K562 (cell line): Measurements from ENCODE around the gene ATP1A2. TPM values are rescaled to one million over a fixed set of nuclear protein-coding genes. Genes with fewer than 3 reads are reported as not detected.
A peak's percentile ranks its signal among the peaks of the same experiment; 100 is the strongest.

Experiments used
- ATAC-seq: fragments of 200-7000 bp; cut with Tn5 transposase; 3 replicates; pipeline ENCODE4 v1.9.1; 2020; ENCODE audit warnings: moderate library complexity
- BruUV-seq: library from RNA; stranded (reverse); fragments of 400-500 nt; replicated peaks from 2 replicates; lab custom pipeline; 2021; lab: Mats Ljungman, UMichigan
- CTCF ChIA-PET: fragments of 300-600 bp; formaldehyde crosslinking; extraction: SDS; loops from one replicate; lab custom pipeline; 2021; ENCODE audit warnings: low intra/inter-chr PET ratio; lab: Yijun Ruan, JAX
- POLR2A ChIA-PET: fragments of 300-600, 350-650 bp; sonication (Branson Sonifier 250); formaldehyde crosslinking; extraction: SDS; loops from one replicate; lab custom pipeline; 2021; ENCODE audit warnings: antibody characterized with exemption, inconsistent platforms; lab: Yijun Ruan, JAX
- DNase-seq, 4 experiments: peaks; one replicate each; pipeline versions ENCODE4 v3.0.0 to v3.0.0-alpha.2; 2011 to 2018; ENCODE audit warnings: low spot score in 3 of 4, mixed read lengths in 3 of 4; ENCODE audit errors: extremely low read depth in 1 of 4
- FAIRE-seq: peaks from 2 replicates; lab custom pipeline; 2011; peaks lifted over from hg19 to GRCh38; lab: Jason Lieb, UNC
- H2AFZ ChIP-seq: 2 replicates; pipeline ENCODE4 v1.6.0; 2011; ENCODE audit warnings: low read depth, low read length, control low read depth, inconsistent platforms
- H3K27ac ChIP-seq: fragments of 200-600 bp; 3 replicates; pipeline ENCODE4 v1.8.0; 2011; ENCODE audit warnings: low read depth, mild to moderate bottlenecking, control low read depth, inconsistent platforms, low read length, moderate library complexity, mixed read lengths; ENCODE audit errors: extremely low read depth
- H3K27me3 ChIP-seq, 2 experiments: fragments of 300-600 bp in 1 of 2; 2 replicates in 1 of 2; 3 replicates in 1 of 2; pipeline versions ENCODE4 v1.6.0 to v1.8.0; 2011; ENCODE audit warnings: inconsistent platforms in 2 of 2, low read length in 2 of 2, mild to moderate bottlenecking in 1 of 2, mixed read lengths in 1 of 2, moderate library complexity in 1 of 2; ENCODE audit not compliant: control insufficient read depth in 2 of 2, insufficient read depth in 2 of 2
- H3K36me3 ChIP-seq: fragments of 300-600 bp; 3 replicates; pipeline ENCODE4 v1.8.0; 2011; ENCODE audit warnings: mild to moderate bottlenecking, low read length, inconsistent platforms; ENCODE audit not compliant: control insufficient read depth, insufficient read depth
- H3K4me1 ChIP-seq, 2 experiments: fragments of 200-600 bp in 1 of 2; replicated peaks in 1 of 2; 2 replicates in 1 of 2; 3 replicates in 1 of 2; pipeline versions ENCODE4 v1.5.1 to v1.8.0; 2011; ENCODE audit warnings: inconsistent platforms in 2 of 2, low read length in 2 of 2, mild to moderate bottlenecking in 1 of 2, mixed read lengths in 1 of 2, moderate library complexity in 1 of 2; ENCODE audit not compliant: control insufficient read depth in 2 of 2, insufficient read depth in 2 of 2
- H3K4me2 ChIP-seq: 2 replicates; pipeline ENCODE4 v1.6.1; 2011; ENCODE audit warnings: low read length, control low read depth, inconsistent platforms, mixed read lengths; ENCODE audit not compliant: insufficient read depth
- H3K4me3 ChIP-seq: fragments of 200-600 bp; sonication (generic), shearing (Covaris generic); 2 replicates; pipeline ENCODE4 v1.5.1; 2016; ENCODE audit warnings: control low read depth, inconsistent platforms
- H3K79me2 ChIP-seq: fragments of 200-600 bp; 3 replicates; pipeline ENCODE4 v1.8.0; 2011; ENCODE audit warnings: low read length, inconsistent platforms; ENCODE audit not compliant: control insufficient read depth, insufficient read depth
- H3K9ac ChIP-seq, 2 experiments: 2 replicates each; pipeline versions ENCODE4 v1.6.0 to v1.6.1; 2011; ENCODE audit warnings: low read depth in 2 of 2, low read length in 2 of 2, control low read depth in 1 of 2, inconsistent platforms in 1 of 2, mild to moderate bottlenecking in 1 of 2, mixed read lengths in 1 of 2; ENCODE audit not compliant: insufficient read depth in 1 of 2
- H3K9me1 ChIP-seq: one replicate; pipeline ENCODE4 v1.6.0; 2011; ENCODE audit warnings: inconsistent platforms, mild to moderate bottlenecking, low read length, moderate library complexity; ENCODE audit not compliant: control insufficient read depth, insufficient read depth
- H3K9me3 ChIP-seq: replicated peaks from 2 replicates; pipeline ENCODE4 v1.5.1; 2011; ENCODE audit warnings: low read depth, low read length, inconsistent platforms; ENCODE audit not compliant: control insufficient read depth, insufficient read depth
- H4K20me1 ChIP-seq: replicated peaks from 2 replicates; pipeline ENCODE4 v1.6.1; 2011; ENCODE audit warnings: low read length, inconsistent platforms, mixed read lengths; ENCODE audit not compliant: control insufficient read depth, insufficient read depth
- CBFA2T2 ChIP-seq: fragments of 450-650 bp; conservative IDR thresholded peaks from 2 replicates; pipeline ENCODE4 v1.6.1; 2017; ENCODE audit warnings: mild to moderate bottlenecking
- CREB1 ChIP-seq, 2 experiments: sonication (generic) in 1 of 2; formaldehyde crosslinking in 1 of 2; IDR thresholded peaks; 2 replicates each; pipeline versions ENCODE4 v1.6.1 to v1.8.0; 2012 to 2022; ENCODE audit warnings: inconsistent platforms in 1 of 2, mild to moderate bottlenecking in 1 of 2, missing genetic modification reagents in 1 of 2, moderate library complexity in 1 of 2
- FOXJ2 ChIP-seq: fragments of 200-800 bp; sonication (Bioruptor generic); IDR thresholded peaks from 2 replicates; pipeline ENCODE4 v1.6.1; 2016; ENCODE audit warnings: missing genetic modification characterization, missing compliant biosample characterization
- RAD51 ChIP-seq: fragments of 450-650 bp; IDR thresholded peaks from 2 replicates; pipeline ENCODE4 v1.7.1; 2016; ENCODE audit warnings: low read depth, mild to moderate bottlenecking, borderline replicate concordance
- RFX1 ChIP-seq: fragments of 450-650 bp; IDR thresholded peaks from 2 replicates; pipeline ENCODE4 v1.6.1; 2016; ENCODE audit warnings: mild to moderate bottlenecking, moderate library complexity
- ZHX1 ChIP-seq: fragments of 150-350 bp; conservative IDR thresholded peaks from 2 replicates; pipeline ENCODE4 v1.6.1; 2014; ENCODE audit warnings: low read length
- WGBS: fragments of 100-300 bp; shearing (Covaris generic); methylation state at CpG from one replicate; pipeline ENCODE4 v1.1.6; 2016; ENCODE audit warnings: low coverage, mixed read lengths; ENCODE audit not compliant: insufficient coverage; ENCODE audit errors: missing lambda C conversion rate; 5-methylcytosine and 5-hydroxymethylcytosine counted together
- in situ Hi-C: fragments of 300-500 bp; cut with MboI; formaldehyde crosslinking; loops from 4 replicates; pipeline ENCODE4 v1.15.0; 2018; ENCODE audit warnings: inconsistent platforms, mixed read lengths
- intact Hi-C: fragments of 100-400 bp; cut with micrococcal nuclease; formaldehyde crosslinking; loops from 2 replicates; pipeline ENCODE4 v1.14.2; 2022
- polyA plus RNA-seq, 8 experiments: library from polyadenylated mRNA; depleted of rRNA in 4 of 8; stranded (reverse) in 5 of 8; unstranded in 3 of 8; fragments of >200 nt; fragmentation: Nextera tagmentation in 2 of 8; fragmentation: Illumina TruSeq in 1 of 8; extraction: Ambion mirVana in 2 of 8; extraction: Trizol in 1 of 8; gene quantifications; 2 replicates each; pipeline versions ENCODE4 v1.2.1 to v1.2.3, GENCODE V29; 2011 to 2014; ENCODE audit warnings: inconsistent platforms in 1 of 8, missing spikeins in 1 of 8
- total RNA-seq, 7 experiments: library from RNA; depleted of rRNA in 6 of 7; stranded (reverse); fragments of >200 nt in 6 of 7; fragmentation: Illumina TruSeq in 2 of 7; extraction: Trizol in 2 of 7; gene quantifications; 2 replicates each; pipeline versions ENCODE4 v1.2.1 to v1.2.3, GENCODE V29; 2011 to 2021; ENCODE audit warnings: low replicate concordance in 1 of 7
- TF ChIP-seq, protein P1 (sequence below): fragments of 450-650 bp; formaldehyde crosslinking; IDR thresholded peaks from 2 replicates; pipeline ENCODE4 v1.4.0; 2020; ENCODE audit warnings: mild to moderate bottlenecking, mixed read lengths

ATP1A2 gene
- total and polyA plus RNA-seq, 9 of the 15 experiments (the other 6 are each of a cell fraction or from before 2014, with no cell fraction given): 0.04 to 0.11 (median 0.09) TPM; not detected in 6

DNA sequence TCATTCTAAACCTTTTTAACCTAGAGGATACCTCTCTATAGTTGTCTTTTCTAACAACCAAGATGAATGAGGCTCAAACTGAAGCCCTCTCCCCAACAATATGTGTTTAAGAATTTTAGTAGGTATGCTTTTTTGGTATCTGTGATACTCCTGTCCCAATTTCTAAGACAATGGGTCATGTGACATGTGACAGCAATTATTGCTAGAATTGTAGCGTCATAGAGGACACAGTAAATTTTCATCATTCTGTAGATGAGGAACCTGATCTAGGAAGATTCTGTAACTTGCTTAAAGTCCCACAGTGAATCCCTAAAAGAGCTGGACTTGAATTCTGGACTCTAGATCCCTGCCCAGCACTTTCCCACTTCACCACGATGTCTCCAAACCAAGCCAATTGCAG lies 63.2 kb downstream of the ATP1A2 start:
- BruUV-seq: no TSS peak
- no peak overlapping the region for H3K4me2 ChIP-seq
- FAIRE-seq (no peak), DNase-seq (no peak), ATAC-seq (no peak)
- H3K4me3 ChIP-seq: no peak overlapping the region
- no peaks in the 10 kb centered on the region for H3K79me2 ChIP-seq
- H2AFZ ChIP-seq: no peak overlapping the region
- WGBS: 3% methylated on average over 2 of the region's 2 CpGs
- no peaks in the 10 kb centered on the region for H3K9me3 ChIP-seq
- H3K9ac ChIP-seq: no peak overlapping the region
- in situ Hi-C loops (no loop called here), intact Hi-C loops (no loop called here)
- H4K20me1 ChIP-seq: no peaks in the 10 kb centered on the region
- H3K4me1 ChIP-seq: no peaks in the 10 kb centered on the region
- ChIA-PET CTCF (no interaction called here), POLR2A (interaction anchor here (0.6 kb wide), 1 partner anchor 78 kb away, joined by 3 read pairs; no protein-coding TSS in a partner anchor)
- H3K27me3 ChIP-seq: peaks cover 45 to 56% of the 10 kb centered on the region in 2 experiments
- no peaks in the 10 kb centered on the region for H3K36me3 ChIP-seq
- no peak overlapping the region for H3K27ac ChIP-seq
- peak; percentile 21; the same call in 1 of the 2 replicates for TF ChIP-seq RAD51
- TF ChIP-seq, protein P1, sequence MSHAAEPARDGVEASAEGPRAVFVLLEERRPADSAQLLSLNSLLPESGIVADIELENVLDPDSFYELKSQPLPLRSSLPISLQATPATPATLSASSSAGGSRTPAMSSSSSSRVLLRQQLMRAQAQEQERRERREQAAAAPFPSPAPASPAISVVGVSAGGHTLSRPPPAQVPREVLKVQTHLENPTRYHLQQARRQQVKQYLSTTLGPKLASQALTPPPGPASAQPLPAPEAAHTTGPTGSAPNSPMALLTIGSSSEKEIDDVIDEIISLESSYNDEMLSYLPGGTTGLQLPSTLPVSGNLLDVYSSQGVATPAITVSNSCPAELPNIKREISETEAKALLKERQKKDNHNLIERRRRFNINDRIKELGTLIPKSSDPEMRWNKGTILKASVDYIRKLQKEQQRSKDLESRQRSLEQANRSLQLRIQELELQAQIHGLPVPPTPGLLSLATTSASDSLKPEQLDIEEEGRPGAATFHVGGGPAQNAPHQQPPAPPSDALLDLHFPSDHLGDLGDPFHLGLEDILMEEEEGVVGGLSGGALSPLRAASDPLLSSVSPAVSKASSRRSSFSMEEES (CRISPR knock-in tag): peak; percentile 87
- no peak for TF ChIP-seq CREB1 (IDR thresholded peaks at IDR 0.05)
- TF ChIP-seq CREB1 (CRISPR knock-in tag; IDR thresholded peaks at IDR 0.05): no peak
- H3K9me1 ChIP-seq: no peaks in the 10 kb centered on the region

DNA sequence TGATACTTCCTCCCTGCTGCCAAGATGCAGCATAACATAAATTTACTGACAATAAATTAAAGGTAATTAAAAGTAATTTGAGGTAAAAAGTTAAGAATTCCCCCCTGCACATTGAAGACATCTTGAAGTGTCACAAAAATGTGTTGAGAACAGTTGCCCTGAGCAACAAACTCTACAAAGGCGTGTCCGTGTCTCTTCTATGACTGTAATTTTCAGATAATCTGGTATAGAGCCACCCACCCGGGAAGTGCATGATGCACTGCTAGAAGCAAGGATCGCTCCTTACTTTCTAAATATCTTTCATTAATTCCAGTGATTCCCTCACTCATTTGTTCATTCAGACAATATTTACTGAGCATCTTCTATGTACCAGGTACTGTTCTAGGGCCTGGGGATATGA lies 63.8 kb downstream of the ATP1A2 start:
- Histone ChIP-seq H4K20me1 (no peaks in the 10 kb centered on the region), H3K4me2 (no peak overlapping the region), H3K4me3 (no peak overlapping the region), H3K79me2 (no peaks in the 10 kb centered on the region), H3K4me1 (no peaks in the 10 kb centered on the region), H3K9me1 (no peaks in the 10 kb centered on the region), H2AFZ (no peak overlapping the region), H3K27ac (no peak overlapping the region), H3K27me3 (peaks cover 39 to 50% of the 10 kb centered on the region in 2 experiments), H3K36me3 (no peaks in the 10 kb centered on the region), H3K9ac (no peak overlapping the region), H3K9me3 (no peaks in the 10 kb centered on the region)
- FAIRE-seq: no peak
- POLR2A ChIA-PET: interaction anchor here (0.6 kb wide), 1 partner anchor 78 kb away, joined by 3 read pairs; no protein-coding TSS in a partner anchor
- WGBS: 0% methylated on average over 4 of the region's 4 CpGs
- DNase-seq: no peak
- in situ Hi-C loops (no loop called here), intact Hi-C loops (no loop called here)
- CTCF ChIA-PET: no interaction called here
- ATAC-seq: no peak
- no TSS peak for BruUV-seq
- TF ChIP-seq CBFA2T2: no peak
- TF ChIP-seq RFX1: 0 out of 2 replicates have a peak, but pooled peaks have one; percentile 14
- no peak for TF ChIP-seq ZHX1
- 0 out of 2 replicates have a peak, but pooled peaks have one; percentile 27 for TF ChIP-seq FOXJ2 (tag)
